ENCODE results near the gene CLSTN2.

DNA sequence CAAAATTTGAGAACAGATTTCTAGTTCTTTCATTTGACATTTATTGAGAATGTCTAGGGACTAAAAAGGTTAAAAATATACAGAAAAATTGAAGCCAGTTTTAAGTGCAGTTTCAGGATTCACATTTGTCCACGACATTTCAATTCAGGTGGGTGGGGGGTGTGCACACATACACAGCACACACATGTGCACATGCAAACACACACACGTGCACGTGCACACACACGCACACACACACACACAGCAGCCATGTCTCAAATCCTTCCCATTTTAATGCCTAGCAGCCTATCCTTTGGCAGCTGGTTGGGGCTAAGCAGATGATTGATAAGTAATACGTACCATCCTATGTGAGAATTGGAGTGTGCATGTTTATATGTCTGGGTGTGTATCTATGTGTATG, 504.5 kb downstream of the CLSTN2 start:
- TF ChIP-seq, protein P1, sequence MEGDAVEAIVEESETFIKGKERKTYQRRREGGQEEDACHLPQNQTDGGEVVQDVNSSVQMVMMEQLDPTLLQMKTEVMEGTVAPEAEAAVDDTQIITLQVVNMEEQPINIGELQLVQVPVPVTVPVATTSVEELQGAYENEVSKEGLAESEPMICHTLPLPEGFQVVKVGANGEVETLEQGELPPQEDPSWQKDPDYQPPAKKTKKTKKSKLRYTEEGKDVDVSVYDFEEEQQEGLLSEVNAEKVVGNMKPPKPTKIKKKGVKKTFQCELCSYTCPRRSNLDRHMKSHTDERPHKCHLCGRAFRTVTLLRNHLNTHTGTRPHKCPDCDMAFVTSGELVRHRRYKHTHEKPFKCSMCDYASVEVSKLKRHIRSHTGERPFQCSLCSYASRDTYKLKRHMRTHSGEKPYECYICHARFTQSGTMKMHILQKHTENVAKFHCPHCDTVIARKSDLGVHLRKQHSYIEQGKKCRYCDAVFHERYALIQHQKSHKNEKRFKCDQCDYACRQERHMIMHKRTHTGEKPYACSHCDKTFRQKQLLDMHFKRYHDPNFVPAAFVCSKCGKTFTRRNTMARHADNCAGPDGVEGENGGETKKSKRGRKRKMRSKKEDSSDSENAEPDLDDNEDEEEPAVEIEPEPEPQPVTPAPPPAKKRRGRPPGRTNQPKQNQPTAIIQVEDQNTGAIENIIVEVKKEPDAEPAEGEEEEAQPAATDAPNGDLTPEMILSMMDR (conservative IDR thresholded peaks at IDR 0.05; ENCODE audit: low read depth, low read length) = no peak
- TF ChIP-seq, protein P2, sequence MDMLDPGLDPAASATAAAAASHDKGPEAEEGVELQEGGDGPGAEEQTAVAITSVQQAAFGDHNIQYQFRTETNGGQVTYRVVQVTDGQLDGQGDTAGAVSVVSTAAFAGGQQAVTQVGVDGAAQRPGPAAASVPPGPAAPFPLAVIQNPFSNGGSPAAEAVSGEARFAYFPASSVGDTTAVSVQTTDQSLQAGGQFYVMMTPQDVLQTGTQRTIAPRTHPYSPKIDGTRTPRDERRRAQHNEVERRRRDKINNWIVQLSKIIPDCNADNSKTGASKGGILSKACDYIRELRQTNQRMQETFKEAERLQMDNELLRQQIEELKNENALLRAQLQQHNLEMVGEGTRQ (IDR thresholded peaks at IDR 0.05; ENCODE audit: low read depth, low read length) = no peak
- TF ChIP-seq RFX5 (IDR thresholded peaks at IDR 0.05; ENCODE audit: low read depth, low read length) (no peak), POLR2A (IDR thresholded peaks at IDR 0.05; ENCODE audit: low read depth, low read length) (no peak), RAD21 (IDR thresholded peaks at IDR 0.05; ENCODE audit: low read length) (no peak), CEBPB (IDR thresholded peaks at IDR 0.05; ENCODE audit: low read depth, low read length) (no peak), CHD1 (IDR thresholded peaks at IDR 0.05; ENCODE audit: low read depth, low read length) (no peak), FOS (IDR thresholded peaks at IDR 0.05; ENCODE audit: low read depth, low read length) (no peak), MAFK (IDR thresholded peaks at IDR 0.05; ENCODE audit: low read depth, low read length) (no peak)

All from IMR-90 (cell line).